Activated CD4-positive, alpha-beta T cell treated with anti-CD3 and anti-CD28 coated beads for 24 hours (primary cell): Measurements from ENCODE around the gene C1orf105.

ENCODE experiments used
- DNase-seq, 2 donors: peaks; one replicate each; pipeline ENCODE4 v3.0.0-alpha.2; 2020; ENCODE audit warnings: low read depth in 2 of 2

C1orf105 gene

DNA sequence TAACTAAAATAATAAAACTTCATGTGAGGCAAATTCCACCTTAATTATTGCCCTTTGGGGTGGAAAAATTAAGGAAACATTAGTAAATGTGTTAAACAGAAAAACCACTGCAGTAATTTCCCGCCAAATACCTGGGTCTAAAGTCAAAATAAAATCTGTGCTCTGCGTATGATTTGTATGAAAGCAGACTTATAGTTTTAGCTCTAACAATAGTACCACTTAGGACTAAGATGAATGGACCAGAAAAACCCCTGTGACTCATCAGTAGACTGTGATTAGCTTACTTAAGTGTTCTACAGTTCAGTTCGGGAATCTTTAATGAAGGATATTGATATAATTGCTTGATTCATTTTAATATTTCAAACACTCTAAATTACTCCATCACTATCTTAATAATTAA is 23.3 kb upstream of the C1orf105 start:
- DNase-seq, result no peak

GRCh38 chr1:172397633-172398032 is 22.9 kb upstream of the C1orf105 start:
- no peak for DNase-seq

- DNase-seq, result no peak
Observed at GRCh38 chr1:172398193-172398592, 22.3 kb upstream of the C1orf105 start.

DNA sequence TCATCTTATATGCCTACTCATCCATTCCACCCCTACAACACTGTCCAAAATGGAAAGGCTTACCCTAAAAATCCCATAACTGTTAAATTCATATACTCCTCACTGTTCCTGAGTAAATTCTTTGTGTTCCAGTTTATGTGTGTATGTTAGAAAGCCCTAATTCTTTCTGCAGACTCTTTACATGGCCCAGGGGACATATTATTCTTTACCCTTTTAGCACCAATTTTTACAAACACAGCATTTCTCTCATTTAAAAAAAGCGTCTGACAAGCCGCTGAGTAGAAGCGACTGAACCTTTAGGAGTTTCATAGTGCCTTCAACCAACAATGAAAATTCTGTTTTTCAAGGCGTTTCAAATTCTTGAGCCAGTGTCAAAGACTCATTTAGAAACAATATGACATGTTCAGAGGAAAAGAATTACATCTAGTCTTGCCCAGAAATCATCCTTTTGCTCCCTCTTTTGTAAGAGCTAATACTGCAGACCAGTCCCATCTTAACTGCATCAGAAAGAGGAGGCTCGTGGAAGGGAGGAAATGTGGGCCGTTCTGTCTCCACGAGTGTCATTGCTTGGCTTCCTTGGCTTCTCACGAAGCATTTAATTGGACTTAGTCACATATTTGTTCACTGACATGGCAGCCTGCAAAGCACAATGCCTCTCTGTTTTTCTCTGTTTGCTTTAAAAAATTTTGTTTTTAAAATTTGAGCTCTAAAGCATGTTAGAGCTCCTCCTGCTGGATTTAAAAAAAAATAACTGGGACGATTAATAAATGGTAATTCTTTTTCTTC is 21.3 kb upstream of the C1orf105 start:
- no peak for DNase-seq

GRCh38 chr1:172399756-172400721 is 20.4 kb upstream of the C1orf105 start:
- no peak for DNase-seq

DNA sequence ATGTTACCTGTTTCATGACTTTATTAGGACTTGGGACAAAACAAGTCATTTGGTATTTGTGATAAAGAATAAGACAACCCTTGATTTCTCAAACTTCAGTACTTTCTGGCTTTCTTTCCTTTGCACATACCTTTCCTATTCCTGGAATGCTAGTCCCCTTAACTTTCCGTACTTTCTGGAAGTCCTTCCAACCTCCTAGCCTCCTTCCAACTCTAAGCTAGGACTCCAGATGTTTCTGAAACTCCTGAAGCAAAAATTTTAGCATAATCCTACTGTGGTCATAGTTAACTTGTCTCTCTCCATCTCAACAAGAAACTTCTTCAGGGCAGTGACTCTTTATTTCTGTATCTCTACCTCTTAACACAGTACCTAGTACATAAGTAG is 19.8 kb upstream of the C1orf105 start:
- DNase-seq, result no peak

DNA sequence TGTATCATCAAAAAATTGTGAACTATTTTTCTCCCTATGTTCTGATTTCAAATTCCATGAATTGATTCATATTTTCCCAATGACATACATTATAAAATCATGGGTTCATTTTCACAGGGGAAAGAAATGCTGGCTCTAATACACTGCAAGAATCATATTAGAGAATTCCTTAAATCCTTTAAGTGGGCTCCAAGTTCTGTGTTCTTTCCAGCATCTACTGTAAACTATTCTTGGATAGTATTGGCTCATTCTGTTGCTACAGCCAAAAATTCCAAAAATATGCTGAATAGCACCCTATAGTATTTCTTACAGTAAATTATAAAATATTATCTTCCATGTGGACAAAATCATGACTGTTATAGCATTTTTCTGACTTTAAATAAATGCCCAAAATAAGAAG is 19.0 kb upstream of the C1orf105 start:
- no peak for DNase-seq

GRCh38 chr1:172401892-172402291 is 18.6 kb upstream of the C1orf105 start:
- no peak for DNase-seq

DNA sequence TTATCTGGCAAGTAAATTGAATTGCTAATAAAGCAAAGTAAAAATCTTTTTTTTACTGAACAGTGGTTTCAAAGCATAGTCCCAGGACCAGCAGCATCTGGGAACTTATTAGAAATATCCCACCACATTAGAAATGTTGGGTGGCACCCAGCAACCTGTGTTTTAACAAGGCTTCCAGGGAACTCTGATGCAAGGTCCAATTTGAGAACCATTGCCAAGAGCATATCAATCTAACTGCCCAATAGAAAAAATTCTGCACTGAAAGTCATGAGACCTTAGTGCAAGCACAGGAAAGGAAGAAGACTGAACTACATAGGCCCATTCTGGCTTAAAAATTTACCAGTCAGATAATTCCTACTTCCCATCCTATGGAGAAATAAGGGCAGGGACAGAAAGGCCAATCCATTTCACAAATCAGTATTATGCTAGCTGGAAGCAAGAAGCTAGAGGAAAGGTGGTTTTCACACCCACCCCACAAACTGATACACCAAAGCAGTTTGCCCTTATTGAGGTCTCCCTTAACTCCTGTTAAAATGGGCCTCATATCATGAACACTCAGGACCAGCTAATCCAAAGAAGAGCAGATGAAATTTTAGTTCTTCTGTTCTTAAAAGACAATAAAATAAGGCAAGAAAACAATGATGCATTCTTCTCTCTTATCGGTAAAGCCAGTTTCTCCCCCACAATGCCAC is 17.5 kb upstream of the C1orf105 start:
- DNase-seq, result no peak

DNA sequence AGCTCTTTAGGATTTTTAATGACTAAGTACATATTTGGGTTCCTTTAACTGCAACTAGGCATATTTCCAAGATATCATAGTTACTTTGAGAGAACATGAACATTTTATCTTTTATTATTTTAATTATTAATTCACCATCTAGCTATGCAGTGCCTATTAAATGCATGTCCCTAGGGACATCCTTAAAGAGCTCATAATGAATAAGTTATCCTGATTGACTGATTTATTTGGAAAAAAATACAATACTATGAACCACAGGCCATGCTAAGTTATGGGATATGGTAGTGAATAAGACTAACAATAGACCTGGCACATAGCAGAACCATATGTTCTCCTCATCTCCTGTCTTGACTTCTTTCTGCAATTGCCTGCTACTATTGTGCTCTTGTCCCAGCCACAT is 16.4 kb upstream of the C1orf105 start:
- no peak for DNase-seq

- DNase-seq, result no peak
Observed at GRCh38 chr1:172405912-172406311, 14.6 kb upstream of the C1orf105 start.

DNA sequence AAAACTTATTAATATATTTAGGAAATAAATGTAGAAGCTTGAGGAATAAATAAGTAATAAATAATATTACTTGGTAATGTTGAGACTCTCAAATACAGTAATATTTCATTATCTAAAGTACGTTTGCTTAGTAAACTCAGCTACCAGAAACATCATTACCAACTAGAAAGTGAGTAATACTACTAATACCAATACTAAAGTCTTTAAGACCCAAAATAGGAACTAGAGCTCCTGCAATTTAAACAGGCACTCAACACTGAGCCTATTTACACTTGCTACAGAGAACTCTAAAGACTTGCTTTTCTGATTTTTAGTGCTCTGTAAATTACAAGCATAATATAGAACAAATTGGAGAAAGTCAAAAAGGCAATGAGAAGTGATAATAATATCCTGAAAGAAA is 13.5 kb upstream of the C1orf105 start:
- DNase-seq, result no peak

GRCh38 chr1:172408958-172409357 is 11.5 kb upstream of the C1orf105 start:
- no peak for DNase-seq

- DNase-seq, result no peak
Observed at GRCh38 chr1:172410027-172410426, 10.5 kb upstream of the C1orf105 start.

DNA sequence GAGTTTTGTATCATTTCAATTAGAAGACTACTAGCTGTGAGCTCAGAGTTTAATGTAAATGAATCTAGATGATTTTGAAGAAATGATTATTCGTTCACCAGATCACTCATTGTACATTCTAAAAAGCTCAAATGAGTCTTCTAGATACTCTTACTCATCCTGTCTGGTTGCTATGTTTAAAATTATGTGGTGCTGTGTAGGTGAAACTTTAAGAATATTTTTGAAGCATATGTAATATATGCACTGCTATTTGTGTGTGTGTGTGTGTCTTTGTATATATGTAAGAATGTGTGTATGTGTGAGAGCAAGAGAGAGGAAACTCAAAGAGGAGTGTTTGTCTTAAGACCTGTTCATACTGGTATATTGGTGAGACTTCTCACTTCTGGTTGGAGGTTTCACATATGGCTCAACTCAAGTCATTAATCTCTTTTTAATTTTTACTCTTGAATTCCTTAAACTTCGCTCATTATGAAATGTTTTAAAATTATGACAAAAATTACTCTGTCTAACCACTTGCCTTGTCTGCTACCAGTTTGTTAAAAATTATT is 8.6 kb upstream of the C1orf105 start:
- no peak for DNase-seq

GRCh38 chr1:172414331-172414730 is 6.2 kb upstream of the C1orf105 start:
- no peak for DNase-seq

- DNase-seq, result no peak
Observed at GRCh38 chr1:172416496-172417035, 3.9 kb upstream of the C1orf105 start.

GRCh38 chr1:172417557-172417956 is 2.9 kb upstream of the C1orf105 start:
- DNase-seq, result no peak

GRCh38 chr1:172421974-172422604 is 1.6 kb downstream of the C1orf105 start:
- no peak for DNase-seq

- DNase-seq, result no peak
Observed at GRCh38 chr1:172423336-172423735, 2.9 kb downstream of the C1orf105 start.

- no peak for DNase-seq
Observed at GRCh38 chr1:172425339-172425738, 4.9 kb downstream of the C1orf105 start.
